Measurements from ENCODE around the gene MATCAP1. TPM values are rescaled to one million over a fixed set of nuclear protein-coding genes. Genes with fewer than 3 reads are reported as not detected.

Gene MATCAP1
- polyA plus RNA-seq, 6 donors from 2014 or later, result 0.33 to 0.40 (median 0.40) TPM; not detected in 2

GRCh38 chr16:67202426-67202825 is 18.7 kb upstream of the MATCAP1 start:
- ATAC-seq (ENCODE audit: low read depth in 2 of 2), result no peak

GRCh38 chr16:67201411-67202345 is 17.9 kb upstream of the MATCAP1 start:
- ATAC-seq (ENCODE audit: low read depth in 2 of 2), result no peak
- Mint-ChIP-seq H3K4me1 (peaks cover 13 to 18% (median 15%) of the 10 kb centered on the region in 3 donors), H3K27me3 (no peaks in the 10 kb centered on the region), H3K9me3 (no peaks in the 10 kb centered on the region), H3K36me3 (peaks cover 2 to 11% of the 10 kb centered on the region in 2 donors), H3K4me3 (no peak overlapping the region), H3K27ac (peak overlapping the region in 1 of 6 donors; percentile 54)
- no peak for DNase-seq

More at GRCh38 chr16:67202426-67202825, 18.7 kb upstream of the MATCAP1 start:
- Mint-ChIP-seq H3K9me3 (no peaks in the 10 kb centered on the region), H3K27ac (no peak overlapping the region), H3K36me3 (peaks cover 0 to 6% of the 10 kb centered on the region in 2 donors), H3K27me3 (no peaks in the 10 kb centered on the region), H3K4me3 (no peak overlapping the region), H3K4me1 (peaks cover 5 to 13% (median 12%) of the 10 kb centered on the region in 3 donors)
- DNase-seq, result no peak

GRCh38 chr16:67200491-67200890 is 16.7 kb upstream of the MATCAP1 start:
- Mint-ChIP-seq H3K27ac (no peak overlapping the region), H3K36me3 (peaks cover 6 to 21% of the 10 kb centered on the region in 2 donors), H3K27me3 (no peaks in the 10 kb centered on the region), H3K9me3 (no peaks in the 10 kb centered on the region), H3K4me1 (peaks cover 19 to 30% (median 23%) of the 10 kb centered on the region in 3 donors), H3K4me3 (no peak overlapping the region)
- ATAC-seq (ENCODE audit: low read depth in 2 of 2) (no peak), DNase-seq (no peak)

- H3K4me3 Mint-ChIP-seq, result peak overlapping the region in 6 of 8 donors; percentile 15 to 74 (median 54)
- peak overlapping the region in 2 of 6 donors; percentile 78 to 86 for H3K27ac Mint-ChIP-seq
- DNase-seq (no peak), ATAC-seq (ENCODE audit: low read depth in 2 of 2) (peak in 1 of 2 donors; percentile 32)
- peaks cover 20 to 31% (median 23%) of the 10 kb centered on the region in 3 donors for H3K4me1 Mint-ChIP-seq
- no peaks in the 10 kb centered on the region for H3K9me3 Mint-ChIP-seq
- H3K27me3 Mint-ChIP-seq, result no peaks in the 10 kb centered on the region
- H3K36me3 Mint-ChIP-seq, result peaks cover 6 to 21% of the 10 kb centered on the region in 2 donors
Observed at GRCh38 chr16:67199808-67200198, 16.0 kb upstream of the MATCAP1 start.

- no peaks in the 10 kb centered on the region for H3K9me3 Mint-ChIP-seq
- peaks cover 24 to 32% (median 25%) of the 10 kb centered on the region in 3 donors for H3K4me1 Mint-ChIP-seq
- DNase-seq, result no peak
- H3K36me3 Mint-ChIP-seq, result peaks cover 6 to 21% of the 10 kb centered on the region in 2 donors
- no peaks in the 10 kb centered on the region for H3K27me3 Mint-ChIP-seq
- H3K27ac Mint-ChIP-seq, result peak within 1 kb of the TSS in 3 of 6 donors; percentile 38 to 84 (median 82)
- peak within 1 kb of the TSS in 6 of 8 donors; percentile 22 to 71 (median 47) for H3K4me3 Mint-ChIP-seq
- peak; percentile 52 to 71 for ATAC-seq (ENCODE audit: low read depth in 2 of 2)
Observed at GRCh38 chr16:67199011-67199807, 15.4 kb upstream of the MATCAP1 start, which contains the start of gene ELMO3. TSS of gene ELMO3 (plus strand) at chr16:67199131. CDS start at chr16:67199327, 196 bp downstream.

- Mint-ChIP-seq H3K9me3 (no peaks in the 10 kb centered on the region), H3K27me3 (no peaks in the 10 kb centered on the region), H3K4me3 (peak overlapping the region in 3 of 8 donors; percentile 22 to 43 (median 29)), H3K27ac (peak overlapping the region in 3 of 6 donors; percentile 38 to 84 (median 82)), H3K36me3 (peaks cover 6 to 21% of the 10 kb centered on the region in 2 donors), H3K4me1 (peaks cover 32 to 41% (median 34%) of the 10 kb centered on the region in 3 donors)
- DNase-seq, result peak; percentile 20
- peak; percentile 44 to 65 for ATAC-seq (ENCODE audit: low read depth in 2 of 2)
Observed at GRCh38 chr16:67198238-67198734, 14.5 kb upstream of the MATCAP1 start.

- Mint-ChIP-seq H3K27ac (peak overlapping the region in 2 of 6 donors; percentile 24 to 44), H3K36me3 (peaks cover 6 to 21% of the 10 kb centered on the region in 2 donors), H3K27me3 (no peaks in the 10 kb centered on the region), H3K4me1 (peaks cover 32 to 47% (median 40%) of the 10 kb centered on the region in 3 donors), H3K9me3 (no peaks in the 10 kb centered on the region), H3K4me3 (peak overlapping the region in 2 of 8 donors; percentile 43 to 51)
- ATAC-seq (ENCODE audit: low read depth in 2 of 2), result no peak
- DNase-seq, result no peak
Observed at GRCh38 chr16:67197704-67198103, 13.9 kb upstream of the MATCAP1 start.

GRCh38 chr16:67196881-67197280 is 13.1 kb upstream of the MATCAP1 start:
- Mint-ChIP-seq H3K27ac (peak overlapping the region in 1 of 6 donors; percentile 78), H3K36me3 (peaks cover 6 to 21% of the 10 kb centered on the region in 2 donors), H3K4me1 (peaks cover 33 to 52% (median 44%) of the 10 kb centered on the region in 3 donors), H3K27me3 (peaks cover 0 to 2% (median 0%) of the 10 kb centered on the region in 3 donors), H3K4me3 (peak overlapping the region in 1 of 8 donors; percentile 94), H3K9me3 (no peaks in the 10 kb centered on the region)
- no peak for DNase-seq
- no peak for ATAC-seq (ENCODE audit: low read depth in 2 of 2)

- Mint-ChIP-seq H3K36me3 (peaks cover 6 to 21% of the 10 kb centered on the region in 2 donors), H3K9me3 (no peaks in the 10 kb centered on the region), H3K27me3 (peaks cover 0 to 4% (median 0%) of the 10 kb centered on the region in 3 donors), H3K4me1 (peaks cover 40 to 59% (median 53%) of the 10 kb centered on the region in 3 donors), H3K27ac (peak overlapping the region in 2 of 6 donors; percentile 38 to 54), H3K4me3 (peak overlapping the region in 3 of 8 donors; percentile 15 to 94 (median 33))
- DNase-seq (no peak), ATAC-seq (ENCODE audit: low read depth in 2 of 2) (no peak)
Observed at GRCh38 chr16:67195676-67196075, 11.9 kb upstream of the MATCAP1 start.

GRCh38 chr16:67194260-67194659 is 10.5 kb upstream of the MATCAP1 start:
- no peak for DNase-seq
- Mint-ChIP-seq H3K27ac (peak overlapping the region in 1 of 6 donors; percentile 45), H3K4me1 (peaks cover 34 to 54% (median 53%) of the 10 kb centered on the region in 3 donors)

GRCh38 chr16:67193536-67193935 is 9.8 kb upstream of the MATCAP1 start:
- Mint-ChIP-seq H3K27ac (peak overlapping the region in 3 of 6 donors; percentile 82 to 88 (median 84)), H3K4me3 (peak overlapping the region; percentile 77 to 94 (median 90)), H3K36me3 (peaks cover 6 to 15% of the 10 kb centered on the region in 2 donors), H3K9me3 (no peaks in the 10 kb centered on the region), H3K27me3 (peaks cover 0 to 4% (median 0%) of the 10 kb centered on the region in 3 donors), H3K4me1 (peaks cover 33 to 54% (median 52%) of the 10 kb centered on the region in 3 donors)
- ATAC-seq (ENCODE audit: low read depth in 2 of 2), result no peak
- DNase-seq, result no peak

More at GRCh38 chr16:67194260-67194659, 10.5 kb upstream of the MATCAP1 start:
- no peaks in the 10 kb centered on the region for H3K9me3 Mint-ChIP-seq
- peak overlapping the region in 5 of 8 donors; percentile 77 to 94 (median 89) for H3K4me3 Mint-ChIP-seq
- peaks cover 6 to 15% of the 10 kb centered on the region in 2 donors for H3K36me3 Mint-ChIP-seq
- H3K27me3 Mint-ChIP-seq, result peaks cover 0 to 4% (median 0%) of the 10 kb centered on the region in 3 donors
- no peak for ATAC-seq (ENCODE audit: low read depth in 2 of 2)

- Mint-ChIP-seq H3K4me1 (peaks cover 28 to 48% (median 47%) of the 10 kb centered on the region in 3 donors), H3K9me3 (no peaks in the 10 kb centered on the region), H3K36me3 (peaks cover 6 to 15% of the 10 kb centered on the region in 2 donors), H3K27ac (peak overlapping the region in 4 of 6 donors; percentile 51 to 88 (median 83)), H3K27me3 (peaks cover 0 to 4% (median 0%) of the 10 kb centered on the region in 3 donors), H3K4me3 (peak overlapping the region; percentile 80 to 95 (median 92))
- no peak for ATAC-seq (ENCODE audit: low read depth in 2 of 2)
- DNase-seq, result no peak
Observed at GRCh38 chr16:67192781-67193361, 9.1 kb upstream of the MATCAP1 start.

Measured in naive B cell (primary cell).